HepG2 (cell line): ENCODE measurements around the gene CCNB1. TPM values are rescaled to one million over a fixed set of nuclear protein-coding genes. Genes with fewer than 3 reads are reported as not detected.

Experiments used
- BRCA1 ChIP-seq: sonication (generic); formaldehyde crosslinking; IDR thresholded peaks from 2 replicates; pipeline ENCODE4 v1.4.0; 2020; ENCODE audit warnings: missing genetic modification reagents
- CCAR2 ChIP-seq: fragments of 200-400 bp; formaldehyde crosslinking; optimal IDR thresholded peaks from 2 replicates; pipeline ENCODE3; 2018; ENCODE audit warnings: low read depth, mild to moderate bottlenecking, low read length, moderate library complexity
- GLI4 ChIP-seq: sonication (generic); formaldehyde crosslinking; IDR thresholded peaks from 2 replicates; pipeline ENCODE4 v1.5.1; 2020; ENCODE audit warnings: missing genetic modification reagents, mild to moderate bottlenecking, moderate library complexity, borderline replicate concordance
- ISX ChIP-seq: sonication (generic); formaldehyde crosslinking; conservative IDR thresholded peaks from 2 replicates; pipeline ENCODE4 v1.5.0; 2020; ENCODE audit warnings: missing genetic modification reagents
- MED8 ChIP-seq: sonication (generic); formaldehyde crosslinking; IDR thresholded peaks from 2 replicates; pipeline ENCODE4 v1.8.1; 2023; ENCODE audit warnings: mild to moderate bottlenecking, missing genetic modification reagents; ENCODE audit not compliant: insufficient replicate concordance
- NAIF1 ChIP-seq: sonication (generic); formaldehyde crosslinking; IDR thresholded peaks from 2 replicates; pipeline ENCODE4 v1.5.0; 2020; ENCODE audit warnings: mild to moderate bottlenecking, missing genetic modification reagents, borderline replicate concordance
- RARA ChIP-seq: IDR thresholded peaks from 2 replicates; pipeline ENCODE4 v1.6.1; 2016; ENCODE audit warnings: missing genetic modification reagents, missing compliant biosample characterization
- SNRNP70 ChIP-seq: fragments of 200-400 bp; formaldehyde crosslinking; IDR thresholded peaks from 2 replicates; pipeline ENCODE4 v1.6.1; 2017; ENCODE audit warnings: mild to moderate bottlenecking, low read depth, low read length, moderate library complexity
- SP4 ChIP-seq: sonication (generic); formaldehyde crosslinking; IDR thresholded peaks from 2 replicates; pipeline ENCODE4 v1.8.1; 2023; ENCODE audit warnings: mild to moderate bottlenecking, missing genetic modification reagents
- SRY ChIP-seq: sonication (generic); formaldehyde crosslinking; IDR thresholded peaks from 2 replicates; pipeline ENCODE4 v1.8.0; 2022; ENCODE audit warnings: mild to moderate bottlenecking, missing genetic modification reagents
- SSRP1 ChIP-seq: IDR thresholded peaks from 2 replicates; pipeline ENCODE4 v1.6.1; 2016; ENCODE audit warnings: control low read depth
- TCF7 ChIP-seq: sonication (generic); IDR thresholded peaks from 2 replicates; pipeline ENCODE4 v1.6.1; 2016; ENCODE audit warnings: antibody characterized with exemption, low read depth
- ZFY ChIP-seq: sonication (generic); formaldehyde crosslinking; IDR thresholded peaks from 2 replicates; pipeline ENCODE4 v1.4.0; 2020; ENCODE audit warnings: missing genetic modification reagents
- ZKSCAN8 ChIP-seq: IDR thresholded peaks from 2 replicates; pipeline ENCODE4 v1.6.1; 2016; ENCODE audit warnings: borderline replicate concordance, missing genetic modification reagents, missing compliant biosample characterization
- ZNF17 ChIP-seq: sonication (generic); formaldehyde crosslinking; IDR thresholded peaks from 2 replicates; pipeline ENCODE4 v1.5.0; 2020; ENCODE audit warnings: mild to moderate bottlenecking, missing genetic modification reagents
- ZNF24 ChIP-seq: fragments of 450-650 bp; IDR thresholded peaks from 2 replicates; pipeline ENCODE4 v1.6.1; 2017; ENCODE audit warnings: antibody characterized with exemption, mild to moderate bottlenecking
- ZNF317 ChIP-seq: sonication (generic); formaldehyde crosslinking; IDR thresholded peaks from 2 replicates; pipeline ENCODE4 v1.5.0; 2020; ENCODE audit warnings: mild to moderate bottlenecking, missing genetic modification reagents
- ZNF432 ChIP-seq: sonication (generic); formaldehyde crosslinking; IDR thresholded peaks from 2 replicates; pipeline ENCODE4 v1.5.0; 2020; ENCODE audit warnings: missing genetic modification reagents, mild to moderate bottlenecking, borderline replicate concordance
- ZNF672 ChIP-seq: sonication (generic); formaldehyde crosslinking; IDR thresholded peaks from 2 replicates; pipeline ENCODE4 v1.8.1; 2022; ENCODE audit warnings: missing genetic modification reagents
- ZNF737 ChIP-seq: sonication (generic); formaldehyde crosslinking; IDR thresholded peaks from 2 replicates; pipeline ENCODE4 v1.5.0; 2020; ENCODE audit warnings: missing genetic modification reagents, mild to moderate bottlenecking, borderline replicate concordance
- ZNF768 ChIP-seq: sonication (generic); formaldehyde crosslinking; IDR thresholded peaks from 2 replicates; pipeline ENCODE4 v1.4.0; 2020; ENCODE audit warnings: missing genetic modification reagents
- ZNF839 ChIP-seq: sonication (generic); formaldehyde crosslinking; IDR thresholded peaks from 2 replicates; pipeline ENCODE4 v1.4.0; 2020; ENCODE audit warnings: missing genetic modification reagents, mild to moderate bottlenecking, borderline replicate concordance
- polyA plus RNA-seq, 8 experiments: library from polyadenylated mRNA; depleted of rRNA in 3 of 8; stranded (reverse) in 7 of 8; unstranded in 1 of 8; fragments of >200 nt; fragmentation: Illumina TruSeq in 4 of 8; extraction: Trizol in 4 of 8; gene quantifications; 2 replicates each; pipeline versions ENCODE4 v1.2.1 to v1.2.3, GENCODE V29; 2011 to 2016; ENCODE audit warnings: low read depth in 4 of 8, missing spikeins in 1 of 8, mixed read lengths in 1 of 8; ENCODE audit not compliant: insufficient read depth in 1 of 8
- total RNA-seq, 5 experiments: library from RNA; depleted of rRNA; stranded (reverse); fragments of >200 nt; fragmentation: Illumina TruSeq; extraction: Trizol; gene quantifications; 2 replicates each; pipeline ENCODE4 v1.2.3, GENCODE V29; 2016; ENCODE audit warnings: low read depth in 1 of 5
- TF ChIP-seq, protein P1 (sequence below): sonication (generic); formaldehyde crosslinking; IDR thresholded peaks from 2 replicates; pipeline ENCODE4 v1.4.0; 2020; ENCODE audit warnings: missing genetic modification reagents, borderline replicate concordance
- TF ChIP-seq, protein P2 (sequence below): IDR thresholded peaks from 2 replicates; pipeline ENCODE4 v1.6.1; 2016; ENCODE audit warnings: low read depth
- TF ChIP-seq, protein P3 (sequence below): sonication (generic); formaldehyde crosslinking; IDR thresholded peaks from 2 replicates; pipeline ENCODE4 v1.8.0; 2022; ENCODE audit warnings: missing genetic modification reagents, mild to moderate bottlenecking, inconsistent platforms, borderline replicate concordance

Gene CCNB1
- total and polyA plus RNA-seq, 2 of the 13 experiments (the other 11 are each of a cell fraction or from before 2014, with no cell fraction given), result 82.3 to 316 TPM

DNA sequence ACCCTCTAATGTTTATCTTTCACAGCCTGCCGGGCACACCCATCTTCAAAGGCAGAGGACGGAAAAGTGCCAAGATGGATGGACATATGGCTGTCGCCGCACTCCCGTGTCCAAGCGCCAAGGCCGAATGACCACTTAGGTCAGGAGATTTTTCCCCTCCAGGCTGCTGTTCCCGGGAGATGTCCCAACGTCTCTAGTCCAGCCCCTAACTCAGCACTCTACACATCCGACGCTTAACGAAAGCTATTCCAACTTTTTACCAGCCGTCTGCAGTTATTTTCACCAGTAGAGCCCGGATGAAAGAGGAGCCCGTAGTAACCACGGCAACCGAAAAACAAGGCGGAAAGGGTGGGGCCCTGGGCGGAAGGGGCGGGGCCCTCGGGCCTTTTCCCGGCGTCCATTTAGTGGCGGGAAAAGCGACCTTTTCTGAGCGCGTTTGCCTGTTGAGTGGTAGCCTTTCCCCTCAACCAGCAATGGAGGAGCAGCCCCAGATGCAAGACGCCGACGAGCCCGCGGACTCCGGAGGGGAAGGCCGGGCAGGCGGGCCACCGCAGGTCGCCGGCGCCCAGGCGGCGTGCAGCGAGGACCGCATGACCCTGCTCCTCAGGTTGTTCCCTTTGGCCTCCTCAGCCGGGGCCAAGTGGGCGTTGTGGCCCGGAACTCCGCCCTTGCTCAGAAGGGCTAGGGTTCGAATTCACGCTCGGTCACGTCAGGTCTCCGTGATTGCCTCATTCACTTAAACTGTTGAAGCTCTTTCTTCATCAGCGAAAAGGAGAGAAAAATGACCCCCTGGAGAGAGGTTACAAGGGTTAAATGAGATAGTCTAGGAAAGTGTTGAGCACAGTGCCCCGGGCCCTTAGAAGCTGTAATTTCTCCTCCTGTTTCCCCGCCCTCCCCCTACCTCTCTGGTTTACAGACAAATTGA is 22.5 kb downstream of the CCNB1 start, which contains the start of gene CENPH (continued):
- TF ChIP-seq, protein P1, sequence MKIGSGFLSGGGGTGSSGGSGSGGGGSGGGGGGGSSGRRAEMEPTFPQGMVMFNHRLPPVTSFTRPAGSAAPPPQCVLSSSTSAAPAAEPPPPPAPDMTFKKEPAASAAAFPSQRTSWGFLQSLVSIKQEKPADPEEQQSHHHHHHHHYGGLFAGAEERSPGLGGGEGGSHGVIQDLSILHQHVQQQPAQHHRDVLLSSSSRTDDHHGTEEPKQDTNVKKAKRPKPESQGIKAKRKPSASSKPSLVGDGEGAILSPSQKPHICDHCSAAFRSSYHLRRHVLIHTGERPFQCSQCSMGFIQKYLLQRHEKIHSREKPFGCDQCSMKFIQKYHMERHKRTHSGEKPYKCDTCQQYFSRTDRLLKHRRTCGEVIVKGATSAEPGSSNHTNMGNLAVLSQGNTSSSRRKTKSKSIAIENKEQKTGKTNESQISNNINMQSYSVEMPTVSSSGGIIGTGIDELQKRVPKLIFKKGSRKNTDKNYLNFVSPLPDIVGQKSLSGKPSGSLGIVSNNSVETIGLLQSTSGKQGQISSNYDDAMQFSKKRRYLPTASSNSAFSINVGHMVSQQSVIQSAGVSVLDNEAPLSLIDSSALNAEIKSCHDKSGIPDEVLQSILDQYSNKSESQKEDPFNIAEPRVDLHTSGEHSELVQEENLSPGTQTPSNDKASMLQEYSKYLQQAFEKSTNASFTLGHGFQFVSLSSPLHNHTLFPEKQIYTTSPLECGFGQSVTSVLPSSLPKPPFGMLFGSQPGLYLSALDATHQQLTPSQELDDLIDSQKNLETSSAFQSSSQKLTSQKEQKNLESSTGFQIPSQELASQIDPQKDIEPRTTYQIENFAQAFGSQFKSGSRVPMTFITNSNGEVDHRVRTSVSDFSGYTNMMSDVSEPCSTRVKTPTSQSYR (CRISPR knock-in tag), result no peak
- TF ChIP-seq ZNF737 (CRISPR knock-in tag), result no peak
- TF ChIP-seq ZNF672 (CRISPR knock-in tag), result no peak
- TF ChIP-seq GLI4 (CRISPR knock-in tag), result 0 out of 2 replicates have a peak, but pooled peaks have one; percentile 37
- no peak for TF ChIP-seq TCF7
- TF ChIP-seq SSRP1 (CRISPR knock-in tag), result no peak
- TF ChIP-seq ZKSCAN8 (CRISPR knock-in tag), result no peak
- no peak for TF ChIP-seq ZNF17 (CRISPR knock-in tag)
- TF ChIP-seq, protein P2, sequence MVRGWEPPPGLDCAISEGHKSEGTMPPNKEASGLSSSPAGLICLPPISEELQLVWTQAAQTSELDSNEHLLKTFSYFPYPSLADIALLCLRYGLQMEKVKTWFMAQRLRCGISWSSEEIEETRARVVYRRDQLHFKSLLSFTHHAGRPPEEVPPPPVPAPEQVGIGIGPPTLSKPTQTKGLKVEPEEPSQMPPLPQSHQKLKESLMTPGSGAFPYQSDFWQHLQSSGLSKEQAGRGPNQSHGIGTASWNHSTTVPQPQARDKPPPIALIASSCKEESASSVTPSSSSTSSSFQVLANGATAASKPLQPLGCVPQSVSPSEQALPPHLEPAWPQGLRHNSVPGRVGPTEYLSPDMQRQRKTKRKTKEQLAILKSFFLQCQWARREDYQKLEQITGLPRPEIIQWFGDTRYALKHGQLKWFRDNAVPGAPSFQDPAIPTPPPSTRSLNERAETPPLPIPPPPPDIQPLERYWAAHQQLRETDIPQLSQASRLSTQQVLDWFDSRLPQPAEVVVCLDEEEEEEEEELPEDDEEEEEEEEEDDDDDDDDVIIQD, result no peak; the same call in 1 of the 2 replicates
- TF ChIP-seq RARA, result peak; percentile 30; the same call in 1 of the 2 replicates
- peak; percentile 94 for TF ChIP-seq SP4 (CRISPR knock-in tag)
- peak; percentile 60 for TF ChIP-seq MED8 (CRISPR knock-in tag)
- TF ChIP-seq ZNF317 (CRISPR knock-in tag), result no peak; the same call in 1 of the 2 replicates
- no peak for TF ChIP-seq SRY (CRISPR knock-in tag)
- no peak for TF ChIP-seq ISX
- TF ChIP-seq ZNF768 (CRISPR knock-in tag), result peak; percentile 52; the same call in 1 of the 2 replicates
- TF ChIP-seq, protein P3, sequence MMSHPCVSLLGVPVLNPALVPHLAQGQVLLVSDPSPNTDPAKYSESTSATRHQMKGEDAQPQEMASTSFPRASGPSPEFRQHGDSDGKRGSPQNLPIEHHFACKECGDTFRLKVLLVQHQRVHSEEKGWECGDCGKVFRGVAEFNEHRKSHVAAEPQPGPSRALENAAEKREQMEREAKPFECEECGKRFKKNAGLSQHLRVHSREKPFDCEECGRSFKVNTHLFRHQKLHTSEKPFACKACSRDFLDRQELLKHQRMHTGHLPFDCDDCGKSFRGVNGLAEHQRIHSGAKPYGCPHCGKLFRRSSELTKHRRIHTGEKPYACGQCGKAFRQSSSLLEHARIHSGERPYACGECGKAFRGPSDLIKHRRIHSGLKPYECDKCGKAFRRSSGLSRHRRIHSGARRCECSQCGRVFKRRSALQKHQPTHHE, result peak; percentile 55; the same call in 1 of the 2 replicates
- TF ChIP-seq CCAR2, result no peak
- no peak for TF ChIP-seq ZNF432 (CRISPR knock-in tag)
- TF ChIP-seq ZNF24, result no peak
- TF ChIP-seq ZFY (CRISPR knock-in tag), result peak; percentile 83
- TF ChIP-seq NAIF1 (CRISPR knock-in tag), result no peak; the same call in 1 of the 2 replicates
- 0 out of 2 replicates have a peak, but pooled peaks have one; percentile 10 for TF ChIP-seq BRCA1 (CRISPR knock-in tag)
- peak; percentile 95; the same call in 1 of the 2 replicates for TF ChIP-seq ZNF839
- TF ChIP-seq SNRNP70, result no peak
